Loucy (cell line): ENCODE data around the gene GAK.

ENCODE experiments used
- EZH2phosphoT487 ChIP-seq: fragments of 200-600 bp; IDR thresholded peaks from 2 replicates; pipeline ENCODE4 v1.6.1; 2018; ENCODE audit warnings: antibody characterized with exemption, mild to moderate bottlenecking, moderate library complexity, borderline replicate concordance
- TF ChIP-seq, protein P1 (sequence below): fragments of 200-600 bp; sonication (generic); conservative IDR thresholded peaks from 2 replicates; pipeline ENCODE4 v1.5.1; 2014; ENCODE audit warnings: mild to moderate bottlenecking, antibody characterized with exemption, low read length

DNA sequence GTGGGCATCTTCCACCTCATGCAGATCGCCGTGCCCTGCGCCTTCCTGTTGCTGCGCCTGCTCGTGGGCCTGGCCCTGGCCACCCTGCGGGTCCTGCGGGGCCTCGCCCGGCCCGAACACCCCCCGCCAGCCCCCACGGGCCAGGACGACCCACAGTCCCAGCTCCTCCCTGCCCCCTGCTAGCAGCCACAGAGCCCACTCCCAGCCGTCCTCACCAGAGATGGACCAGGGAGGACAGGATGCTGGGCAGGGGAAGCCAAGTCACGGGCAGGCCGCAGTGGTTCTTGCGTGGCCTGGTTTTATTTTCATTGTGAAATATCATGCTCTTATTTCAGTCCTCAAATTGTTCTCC is 26.2 kb upstream of the GAK start:
- TF ChIP-seq, protein P1, sequence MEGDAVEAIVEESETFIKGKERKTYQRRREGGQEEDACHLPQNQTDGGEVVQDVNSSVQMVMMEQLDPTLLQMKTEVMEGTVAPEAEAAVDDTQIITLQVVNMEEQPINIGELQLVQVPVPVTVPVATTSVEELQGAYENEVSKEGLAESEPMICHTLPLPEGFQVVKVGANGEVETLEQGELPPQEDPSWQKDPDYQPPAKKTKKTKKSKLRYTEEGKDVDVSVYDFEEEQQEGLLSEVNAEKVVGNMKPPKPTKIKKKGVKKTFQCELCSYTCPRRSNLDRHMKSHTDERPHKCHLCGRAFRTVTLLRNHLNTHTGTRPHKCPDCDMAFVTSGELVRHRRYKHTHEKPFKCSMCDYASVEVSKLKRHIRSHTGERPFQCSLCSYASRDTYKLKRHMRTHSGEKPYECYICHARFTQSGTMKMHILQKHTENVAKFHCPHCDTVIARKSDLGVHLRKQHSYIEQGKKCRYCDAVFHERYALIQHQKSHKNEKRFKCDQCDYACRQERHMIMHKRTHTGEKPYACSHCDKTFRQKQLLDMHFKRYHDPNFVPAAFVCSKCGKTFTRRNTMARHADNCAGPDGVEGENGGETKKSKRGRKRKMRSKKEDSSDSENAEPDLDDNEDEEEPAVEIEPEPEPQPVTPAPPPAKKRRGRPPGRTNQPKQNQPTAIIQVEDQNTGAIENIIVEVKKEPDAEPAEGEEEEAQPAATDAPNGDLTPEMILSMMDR, result no peak
- TF ChIP-seq EZH2phosphoT487, result no peak
